ENCODE measurements around the gene HTATIP2. TPM values are rescaled to one million over a fixed set of nuclear protein-coding genes. Genes with fewer than 3 reads are reported as not detected.

The HTATIP2 gene
- total RNA-seq, 2 experiments from 2014 or later, result 42.0 to 44.2 TPM

- CTCF ChIA-PET, result no interaction called here
- Mint-ChIP-seq H3K9me3 (ENCODE audit: low read depth) (no peaks in the 10 kb centered on the region), H3K27me3 (no peaks in the 10 kb centered on the region), H3K4me1 (no peaks in the 10 kb centered on the region), H3K4me3 (no peak overlapping the region), H3K36me3 (peaks cover 11% of the 10 kb centered on the region), H3K27ac (no peak overlapping the region)
- no peak for DNase-seq
- no peak for ATAC-seq
These were observed 65.7 kb downstream of the HTATIP2 start for GRCh38 chr11:20429216-20429615.

Other genes starting within 250 kb of the HTATIP2 start
- gene DBX1, start 203.2 kb upstream of the HTATIP2 start, total RNA-seq, result not detected
- gene PRMT3, start 24.0 kb downstream of the HTATIP2 start, total RNA-seq, result 10 to 100 TPM; 22.9 to 24.4 TPM
- not detected for gene SLC6A5, start 235.9 kb downstream of the HTATIP2 start, total RNA-seq